ENCODE measurements around the gene FUCA2. TPM values are rescaled to one million over a fixed set of nuclear protein-coding genes. Genes with fewer than 3 reads are reported as not detected.

The FUCA2 gene
- total RNA-seq, 1 donor from 2014 or later = 62.7 TPM

Other genes with a start within 250 kb of the FUCA2 start
- 2.5 TPM for gene ADAT2, start 61.0 kb downstream of the FUCA2 start, total RNA-seq
- gene PEX3, start 60.9 kb downstream of the FUCA2 start, total RNA-seq = 14.7 TPM
- 57.6 TPM for gene PHACTR2, start 166.2 kb upstream of the FUCA2 start, total RNA-seq

All from mucosa of gallbladder (tissue), 1 donor.